NB4 (cell line): Measurements from ENCODE around the gene AMZ2.
A peak's percentile ranks its signal among the peaks of the same experiment; 100 is the strongest.

Source experiments
- DNase-seq: peaks from one replicate; pipeline ENCODE4 v3.0.0; 2010; ENCODE audit warnings: low read depth
- H3K4me3 ChIP-seq: one replicate; pipeline ENCODE4 v1.5.1; 2011; ENCODE audit warnings: mild to moderate bottlenecking, low read depth, low read length, moderate library complexity
- CTCF ChIP-seq: IDR thresholded peaks from one replicate; pipeline ENCODE4 v1.5.1; 2012; ENCODE audit warnings: low read depth, low read length
- MAX ChIP-seq: IDR thresholded peaks from 2 replicates; pipeline ENCODE4 v1.6.1; 2011; ENCODE audit warnings: low read depth, low read length
- MYC ChIP-seq: IDR thresholded peaks from 2 replicates; pipeline ENCODE4 v1.6.1; 2011; ENCODE audit warnings: low read depth, low read length
- POLR2A ChIP-seq: IDR thresholded peaks from 2 replicates; pipeline ENCODE4 v1.6.1; 2011; ENCODE audit warnings: mild to moderate bottlenecking; ENCODE audit not compliant: insufficient read length; ENCODE audit errors: extremely low read depth

Gene AMZ2

GRCh38 chr17:68238164-68238870 is 9.5 kb upstream of the AMZ2 start:
- TF ChIP-seq CTCF: no peak
- no peak for TF ChIP-seq MAX
- TF ChIP-seq POLR2A: no peak
- H3K4me3 ChIP-seq: peak overlapping the region; percentile 44
- DNase-seq: peak; percentile 30

- no peak overlapping the region for H3K4me3 ChIP-seq
- TF ChIP-seq MYC (no peak), CTCF (no peak), POLR2A (no peak)
- DNase-seq: no peak
Observed at GRCh38 chr17:68238871-68239253, 9.0 kb upstream of the AMZ2 start.

- TF ChIP-seq MYC (no peak), CTCF (no peak), POLR2A (no peak), MAX (no peak)
- no peak for DNase-seq
- H3K4me3 ChIP-seq: no peak overlapping the region
Observed at GRCh38 chr17:68239632-68240366, 8.0 kb upstream of the AMZ2 start.

- DNase-seq: no peak
- H3K4me3 ChIP-seq: no peak overlapping the region
- TF ChIP-seq MAX (no peak), MYC (no peak), POLR2A (no peak), CTCF (no peak)
Observed at GRCh38 chr17:68246271-68247028, 1.4 kb upstream of the AMZ2 start.

GRCh38 chr17:68248199-68248825 is 469 bp downstream of the AMZ2 start:
- TF ChIP-seq MAX (no peak), POLR2A (no peak), CTCF (no peak), MYC (no peak)
- peak overlapping the region; percentile 81 for H3K4me3 ChIP-seq
- DNase-seq: no peak
